Natural killer cell (primary cell): ENCODE measurements around the gene RPE. TPM values are rescaled to one million over a fixed set of nuclear protein-coding genes. Genes with fewer than 3 reads are reported as not detected.

Experiments
- ATAC-seq, 3 donors: fragments of 150-1000 bp in 2 of 3; fragments of 200-7000 bp in 1 of 3; cut with Tn5 transposase; 1 replicate in 1 of 3; 2 replicates in 2 of 3; pipeline ENCODE4 v1.10.0; 2021; ENCODE audit warnings: mild to moderate bottlenecking in 2 of 3, moderate library complexity in 2 of 3
- DNase-seq, 2 donors: peaks; one replicate each; pipeline versions ENCODE4 v3.0.0 to v3.0.0-alpha.2; 2013 to 2021; ENCODE audit warnings: mixed read lengths in 1 of 2
- H3K27ac ChIP-seq: one replicate; pipeline ENCODE4 v1.5.1; 2013; ENCODE audit warnings: mild to moderate bottlenecking, low read length
- H3K27me3 ChIP-seq: one replicate; pipeline ENCODE4 v1.6.1; 2013; ENCODE audit warnings: low read length; ENCODE audit not compliant: control insufficient read depth, insufficient read depth
- H3K36me3 ChIP-seq: one replicate; pipeline ENCODE4 v1.6.1; 2013; ENCODE audit warnings: low read length; ENCODE audit not compliant: control insufficient read depth, insufficient read depth
- H3K4me1 ChIP-seq: one replicate; pipeline ENCODE4 v1.6.1; 2013; ENCODE audit warnings: low read length; ENCODE audit not compliant: control insufficient read depth, insufficient read depth
- H3K4me3 ChIP-seq: one replicate; pipeline ENCODE4 v1.5.1; 2013; ENCODE audit warnings: low read length
- H3K9me3 ChIP-seq: one replicate; pipeline ENCODE4 v1.6.1; 2013; ENCODE audit warnings: low read length; ENCODE audit not compliant: control insufficient read depth, insufficient read depth
- H3K27ac Mint-ChIP-seq, 2 donors: one replicate each; pipeline ENCODE4 v1.8.0; 2022; ENCODE audit warnings: mild to moderate bottlenecking in 2 of 2, mixed read lengths in 2 of 2, moderate library complexity in 1 of 2
- H3K27me3 Mint-ChIP-seq, 2 donors: one replicate each; pipeline ENCODE4 v1.8.0; 2022; ENCODE audit warnings: low read depth in 2 of 2, mixed read lengths in 2 of 2
- H3K36me3 Mint-ChIP-seq: one replicate; pipeline ENCODE4 v1.8.0; 2022; ENCODE audit warnings: mixed read lengths
- H3K4me1 Mint-ChIP-seq, 2 donors: one replicate each; pipeline ENCODE4 v1.8.0; 2022; ENCODE audit warnings: mixed read lengths in 2 of 2
- H3K4me3 Mint-ChIP-seq: one replicate; pipeline ENCODE4 v1.8.0; 2022; ENCODE audit warnings: mild to moderate bottlenecking, moderate library complexity, mixed read lengths
- H3K9me3 Mint-ChIP-seq, 2 donors: one replicate each; pipeline ENCODE4 v1.8.0; 2022; ENCODE audit warnings: mixed read lengths in 2 of 2
- WGBS: methylation state at CpG from one replicate; pipeline ENCODE4 v1.1.7; 2013; ENCODE audit warnings: missing lambda C conversion rate; ENCODE audit not compliant: insufficient coverage; 5-methylcytosine and 5-hydroxymethylcytosine counted together
- intact Hi-C: fragments of 100-400 bp; cut with micrococcal nuclease; formaldehyde crosslinking; loops from one replicate; pipeline ENCODE4 v1.14.2; 2022
- total RNA-seq, 4 donors: library from RNA; stranded (reverse); fragments of 120-200 nt in 1 of 4; gene quantifications; one replicate each; pipeline versions ENCODE4 v1.2.3 to v1.2.4, GENCODE V29; 2013 to 2022
- TF ChIP-seq, protein P1 (sequence below): fragments of 200-600 bp; IDR thresholded peaks from one replicate; pipeline ENCODE4 v1.8.0; 2022; ENCODE audit warnings: antibody characterized with exemption

RPE gene
- total RNA-seq, 3 donors from 2014 or later (not counting 1 experiment from before 2014, with no cell fraction given): 36.2 to 57.4 (median 52.4) TPM

DNA sequence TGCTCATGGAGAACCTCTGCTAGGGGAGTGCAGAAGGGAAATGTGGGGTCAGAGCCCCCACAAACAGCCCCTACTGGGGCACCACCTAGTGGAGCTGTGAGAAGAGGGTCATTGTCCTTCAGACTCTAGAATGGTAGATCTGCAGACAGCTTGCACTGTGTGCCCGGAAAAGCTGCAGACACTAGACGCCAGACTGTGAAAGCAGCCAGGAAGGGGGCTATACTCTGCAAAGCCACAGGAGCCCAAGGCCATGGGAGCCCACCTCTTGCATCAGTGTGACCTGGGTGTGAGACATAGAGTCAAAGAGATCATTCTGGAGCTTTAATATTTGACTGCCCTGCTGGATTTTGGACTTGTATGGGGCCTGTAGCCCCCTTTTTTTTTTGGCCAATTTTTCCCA lies 60.9 kb downstream of the RPE start:
- H3K9me3 ChIP-seq: peaks cover 2% of the 10 kb centered on the region
- Mint-ChIP-seq H3K4me1 (no peaks in the 10 kb centered on the region), H3K36me3 (no peaks in the 10 kb centered on the region), H3K27ac (no peak overlapping the region), H3K27me3 (no peaks in the 10 kb centered on the region), H3K4me3 (no peak overlapping the region), H3K9me3 (no peaks in the 10 kb centered on the region)
- H3K4me1 ChIP-seq: no peaks in the 10 kb centered on the region
- intact Hi-C loops: no loop called here
- TF ChIP-seq, protein P1, sequence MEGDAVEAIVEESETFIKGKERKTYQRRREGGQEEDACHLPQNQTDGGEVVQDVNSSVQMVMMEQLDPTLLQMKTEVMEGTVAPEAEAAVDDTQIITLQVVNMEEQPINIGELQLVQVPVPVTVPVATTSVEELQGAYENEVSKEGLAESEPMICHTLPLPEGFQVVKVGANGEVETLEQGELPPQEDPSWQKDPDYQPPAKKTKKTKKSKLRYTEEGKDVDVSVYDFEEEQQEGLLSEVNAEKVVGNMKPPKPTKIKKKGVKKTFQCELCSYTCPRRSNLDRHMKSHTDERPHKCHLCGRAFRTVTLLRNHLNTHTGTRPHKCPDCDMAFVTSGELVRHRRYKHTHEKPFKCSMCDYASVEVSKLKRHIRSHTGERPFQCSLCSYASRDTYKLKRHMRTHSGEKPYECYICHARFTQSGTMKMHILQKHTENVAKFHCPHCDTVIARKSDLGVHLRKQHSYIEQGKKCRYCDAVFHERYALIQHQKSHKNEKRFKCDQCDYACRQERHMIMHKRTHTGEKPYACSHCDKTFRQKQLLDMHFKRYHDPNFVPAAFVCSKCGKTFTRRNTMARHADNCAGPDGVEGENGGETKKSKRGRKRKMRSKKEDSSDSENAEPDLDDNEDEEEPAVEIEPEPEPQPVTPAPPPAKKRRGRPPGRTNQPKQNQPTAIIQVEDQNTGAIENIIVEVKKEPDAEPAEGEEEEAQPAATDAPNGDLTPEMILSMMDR: no peak
- H3K36me3 ChIP-seq: no peaks in the 10 kb centered on the region
- no peaks in the 10 kb centered on the region for H3K27me3 ChIP-seq
- no peak overlapping the region for H3K27ac ChIP-seq
- ATAC-seq (peak in 1 of 3 donors; percentile 55), DNase-seq (no peak)
- H3K4me3 ChIP-seq: no peak overlapping the region
- WGBS: 87% methylated on average over 2 of the region's 2 CpGs

Other genes with a start within 250 kb of the RPE start
- gene UNC80, start 230.8 kb upstream of the RPE start, total RNA-seq: not detected
- gene KANSL1L, start 168.8 kb downstream of the RPE start, total RNA-seq: 10 to 100 TPM in 1 of 3 donors, 1 to 10 TPM in 2; 7.6 to 11.2 (median 9.5) TPM
- gene ACADL, start 222.8 kb downstream of the RPE start, total RNA-seq: not detected